OCI-M1 (cell line): ENCODE measurements around the gene GPRASP3.

Source experiments
- DNase-seq: peaks from one replicate; lab custom pipeline; 2025; lab: John Stamatoyannopoulos, UW

GPRASP3 gene

DNA sequence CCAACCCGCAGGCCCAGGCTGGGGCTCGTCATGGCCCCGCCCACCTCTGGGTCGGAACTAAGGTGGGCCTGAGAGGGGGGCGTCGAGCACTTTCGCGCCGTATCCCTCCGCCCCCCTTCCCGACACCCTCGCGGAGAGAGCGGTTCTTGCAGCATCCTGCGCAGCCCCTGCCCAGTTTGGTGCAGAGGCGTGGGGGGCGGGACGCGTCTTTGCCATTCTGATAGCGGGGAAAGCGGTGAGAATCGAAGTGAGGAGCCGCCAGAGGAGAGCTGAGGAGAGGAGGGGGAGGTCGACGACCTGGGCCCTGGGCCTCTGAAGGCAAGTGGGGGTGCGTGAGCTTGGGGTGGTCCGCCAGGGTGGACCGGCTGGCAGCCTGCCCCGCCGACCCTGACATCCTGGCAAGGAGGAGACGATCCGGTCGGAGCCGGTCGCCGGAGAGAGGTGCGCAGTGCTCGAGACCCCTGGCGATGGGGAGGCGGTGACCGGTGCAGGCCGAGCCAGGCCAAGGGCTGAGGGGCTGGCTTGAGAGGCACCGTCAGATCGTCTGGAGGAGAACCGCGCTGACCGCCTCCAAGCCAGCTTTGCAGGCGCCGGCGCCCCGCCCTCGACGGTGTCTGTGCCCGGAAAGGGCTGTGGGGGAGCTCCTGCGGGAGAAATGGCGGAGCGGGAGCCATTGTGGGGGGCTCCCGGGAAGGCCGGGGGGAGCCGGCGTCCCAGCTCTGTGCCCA, 25.5 kb downstream of the GPRASP3 start:
- no peak for DNase-seq

DNA sequence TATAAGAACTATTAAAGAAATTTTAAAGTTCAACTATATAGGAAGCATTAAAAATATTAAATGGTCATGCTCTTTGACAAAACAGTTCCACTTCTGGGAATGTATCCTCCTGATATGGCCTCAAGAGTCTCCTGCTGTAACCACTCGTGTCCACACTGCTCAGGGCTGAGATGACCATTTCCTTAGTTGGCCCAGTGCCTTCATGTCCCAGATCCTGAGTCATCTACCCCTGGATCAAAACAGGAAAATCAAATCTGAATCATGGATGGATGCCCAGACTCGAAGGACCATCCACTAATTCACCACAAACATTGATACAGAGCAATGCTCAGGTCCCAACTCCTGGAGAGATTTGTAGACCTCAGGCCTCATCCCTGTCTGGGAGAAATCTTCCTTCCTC, 44.7 kb downstream of the GPRASP3 start:
- no peak for DNase-seq

DNA sequence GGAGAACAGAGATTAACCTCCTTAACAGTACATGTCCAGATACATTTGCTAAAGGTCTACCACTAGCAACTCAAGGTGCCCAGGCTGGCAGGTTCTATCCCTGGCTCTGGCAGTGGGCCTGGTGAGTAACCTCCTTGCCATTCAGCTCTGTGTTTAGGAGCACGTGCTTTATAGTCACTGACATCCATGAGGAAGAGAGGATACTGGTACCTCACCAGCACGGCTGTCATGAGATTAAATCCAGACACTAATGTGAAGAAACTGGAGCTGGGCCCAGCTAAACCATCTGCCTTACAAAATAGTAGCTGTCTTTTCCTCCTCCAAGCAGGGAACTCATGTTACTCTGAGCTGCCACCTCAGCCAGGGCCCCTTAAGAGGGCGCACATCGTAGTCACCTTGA, 45.3 kb downstream of the GPRASP3 start:
- DNase-seq = no peak

DNA sequence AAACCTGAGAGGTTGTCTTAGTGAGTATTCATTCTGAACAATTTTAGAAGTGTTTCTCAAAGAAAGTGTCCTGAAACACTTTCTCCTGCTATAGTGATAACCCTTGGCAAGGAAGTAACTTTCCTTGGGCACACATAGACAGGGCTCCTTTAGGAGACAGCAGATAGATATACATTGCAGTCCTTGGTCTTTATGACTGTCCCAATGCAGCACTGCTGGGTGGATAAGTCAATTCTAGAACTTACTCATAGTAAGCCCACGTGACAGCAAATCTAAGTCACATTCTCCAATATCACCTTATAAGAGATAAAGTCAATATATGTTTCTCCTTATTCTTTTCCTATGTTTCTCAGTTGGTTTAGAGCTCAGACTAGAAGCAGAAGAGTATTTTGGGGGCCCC, 46.7 kb downstream of the GPRASP3 start:
- DNase-seq = no peak

DNA sequence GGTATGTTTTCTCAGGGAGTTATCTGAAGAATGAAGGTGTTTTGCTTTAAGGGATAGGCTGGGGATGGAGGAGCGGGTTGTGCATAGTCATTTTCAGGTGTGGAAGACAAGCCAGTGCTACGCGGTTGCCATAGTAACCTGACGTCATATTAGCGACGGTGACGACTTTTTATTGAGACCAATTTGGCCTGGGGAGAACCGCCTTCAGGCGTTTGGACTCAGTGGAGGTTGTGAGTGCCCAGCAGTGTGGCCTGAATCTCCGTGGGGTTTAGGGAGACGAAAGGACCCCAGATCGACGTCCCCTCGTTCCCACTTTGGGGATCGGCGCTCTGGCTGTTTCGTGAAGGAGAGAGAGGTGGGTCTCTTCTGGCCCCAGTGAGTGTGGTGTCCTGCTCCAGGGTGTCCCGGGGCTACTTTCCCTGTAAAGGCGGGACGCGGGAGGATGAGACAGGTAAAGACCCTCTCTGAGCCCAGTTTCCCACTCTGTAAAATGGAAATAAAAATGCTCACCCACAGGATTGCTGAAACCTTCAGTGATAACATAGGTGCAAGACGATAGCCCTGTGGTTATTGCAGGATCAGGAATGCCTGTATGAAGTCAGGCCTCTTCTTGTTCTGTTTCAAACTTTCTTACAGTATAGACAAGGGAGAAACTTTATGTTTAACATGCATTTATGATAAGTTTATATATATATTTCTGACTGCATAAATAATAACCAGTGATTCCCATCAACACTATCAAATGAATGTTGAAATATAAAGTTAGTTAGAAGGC, 48.6 kb downstream of the GPRASP3 start:
- DNase-seq = peak; percentile 89
